HG03457 (cell line): Measurements from ENCODE around the gene ERCC8.
A peak's percentile ranks its signal among the peaks of the same experiment; 100 is the strongest.
"Not testable (repeated sequence)": the region's sequence is repeated elsewhere in the genome, so short reads cannot be mapped to it uniquely, and the experiment has no call there.

Experiments
- ATAC-seq: cut with Tn5 transposase; IDR thresholded peaks from one replicate; pipeline ENCODE4 v1.9.1; 2021; ENCODE audit warnings: moderate number of reproducible peaks; ENCODE audit not compliant: unreplicated experiment

Gene ERCC8, protein sequence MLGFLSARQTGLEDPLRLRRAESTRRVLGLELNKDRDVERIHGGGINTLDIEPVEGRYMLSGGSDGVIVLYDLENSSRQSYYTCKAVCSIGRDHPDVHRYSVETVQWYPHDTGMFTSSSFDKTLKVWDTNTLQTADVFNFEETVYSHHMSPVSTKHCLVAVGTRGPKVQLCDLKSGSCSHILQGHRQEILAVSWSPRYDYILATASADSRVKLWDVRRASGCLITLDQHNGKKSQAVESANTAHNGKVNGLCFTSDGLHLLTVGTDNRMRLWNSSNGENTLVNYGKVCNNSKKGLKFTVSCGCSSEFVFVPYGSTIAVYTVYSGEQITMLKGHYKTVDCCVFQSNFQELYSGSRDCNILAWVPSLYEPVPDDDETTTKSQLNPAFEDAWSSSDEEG

DNA sequence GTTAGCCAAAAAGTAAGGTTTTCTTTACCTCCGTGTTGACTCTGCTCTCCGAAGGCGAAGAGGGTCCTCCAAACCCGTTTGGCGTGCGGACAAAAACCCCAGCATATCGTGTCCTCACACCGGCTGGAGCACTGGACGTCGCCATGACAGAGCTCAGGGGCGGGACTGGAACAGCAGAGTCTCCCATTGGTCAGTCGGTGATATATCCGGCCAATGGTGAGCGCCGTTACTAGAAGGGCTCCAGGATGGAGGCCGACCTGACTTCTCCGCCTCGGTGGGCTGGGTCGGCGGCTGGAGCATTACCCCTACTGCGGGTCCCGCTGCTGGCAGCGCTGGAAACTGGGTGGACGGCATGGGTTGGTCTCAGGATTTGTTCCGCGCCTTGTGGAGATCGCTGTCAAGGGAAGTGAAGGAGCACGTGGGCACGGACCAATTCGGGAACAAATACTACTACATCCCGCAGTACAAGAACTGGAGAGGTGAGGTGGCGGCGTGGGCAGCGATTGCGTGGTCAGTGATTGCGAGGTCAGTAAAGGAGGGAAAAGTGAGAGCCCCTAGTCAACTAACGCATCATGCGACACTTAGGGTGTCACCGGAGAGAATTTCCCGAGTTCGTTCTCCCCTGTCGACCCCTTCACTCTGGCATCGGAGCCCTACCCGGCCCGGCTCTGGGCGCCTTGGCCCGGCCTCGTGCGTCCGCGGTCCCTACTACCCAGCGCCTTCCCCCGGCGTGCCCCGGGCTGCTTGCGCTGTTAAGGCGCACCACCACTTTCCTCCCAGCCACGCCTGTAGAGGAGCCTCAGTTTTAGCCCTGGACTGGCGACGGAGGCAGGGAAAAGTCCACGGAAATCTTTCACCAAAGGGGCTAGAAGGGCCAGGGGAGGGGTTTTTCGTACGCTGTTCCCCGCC is at the start of gene ERCC8, which contains the start of gene NDUFAF2:
TSS of gene ERCC8 (minus strand) at position 167 of the 909 bp plus-strand sequence. CDS start at position 105, 62 bp downstream.
TSS of gene NDUFAF2 (plus strand) at position 302 of the 909 bp plus-strand sequence. CDS start at position 353, 51 bp downstream.
- ATAC-seq, result peak; percentile 99

DNA sequence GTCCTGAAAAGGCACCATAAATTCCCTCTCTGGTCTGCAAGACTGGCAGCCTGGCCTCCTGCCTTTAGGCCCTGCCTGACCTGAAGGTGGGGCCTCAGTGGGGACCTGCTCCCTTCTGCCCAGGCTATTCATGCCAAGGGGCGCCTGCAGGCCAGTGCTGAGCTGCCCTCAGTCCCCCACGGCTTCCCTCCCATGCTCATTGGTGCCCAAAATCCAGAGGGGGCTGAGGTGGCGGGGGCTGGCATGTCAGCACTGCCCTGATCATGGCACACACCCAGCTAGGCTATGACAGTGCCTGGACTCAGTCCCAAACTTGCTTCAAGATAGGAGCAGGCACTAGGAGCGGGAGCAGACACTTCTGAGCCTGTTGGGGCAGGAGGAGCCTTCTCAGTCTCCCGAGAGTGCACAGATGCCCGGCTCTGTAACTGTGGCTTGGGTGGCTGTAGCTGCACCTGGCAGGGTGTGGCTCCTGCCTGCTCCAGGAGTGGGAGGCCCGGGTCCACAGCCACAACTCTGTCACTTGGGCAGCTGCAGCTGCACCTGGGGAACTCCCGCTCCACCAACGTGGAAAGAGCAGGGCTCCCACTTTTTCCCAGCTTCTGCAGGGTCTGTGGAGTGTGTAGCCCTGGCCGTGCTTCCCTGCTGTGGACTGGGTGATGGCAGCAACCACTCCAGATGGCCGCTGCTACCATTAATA is 49.2 kb upstream of the ERCC8 start:
- ATAC-seq, result no peak

DNA sequence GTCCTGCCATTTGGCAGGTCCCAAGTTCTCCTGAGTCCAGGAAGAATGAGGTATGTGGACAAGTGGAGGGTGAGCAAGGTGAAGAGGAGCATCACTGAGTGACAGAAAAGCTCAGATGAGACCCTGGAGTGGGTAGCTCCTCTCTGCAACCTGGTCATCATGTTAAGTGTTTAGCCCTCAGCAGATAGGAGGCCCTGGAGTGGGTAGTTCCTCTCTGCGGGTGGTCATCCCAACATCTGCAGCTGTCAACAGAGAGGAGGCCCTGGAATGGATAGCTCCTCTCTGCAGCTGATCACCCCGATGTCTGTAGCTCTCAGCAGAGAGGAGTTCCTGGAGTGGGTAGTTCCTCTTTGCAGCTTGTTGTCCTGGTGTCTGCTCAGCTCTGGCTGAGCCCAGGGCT is 48.6 kb upstream of the ERCC8 start:
- ATAC-seq, result no peak

DNA sequence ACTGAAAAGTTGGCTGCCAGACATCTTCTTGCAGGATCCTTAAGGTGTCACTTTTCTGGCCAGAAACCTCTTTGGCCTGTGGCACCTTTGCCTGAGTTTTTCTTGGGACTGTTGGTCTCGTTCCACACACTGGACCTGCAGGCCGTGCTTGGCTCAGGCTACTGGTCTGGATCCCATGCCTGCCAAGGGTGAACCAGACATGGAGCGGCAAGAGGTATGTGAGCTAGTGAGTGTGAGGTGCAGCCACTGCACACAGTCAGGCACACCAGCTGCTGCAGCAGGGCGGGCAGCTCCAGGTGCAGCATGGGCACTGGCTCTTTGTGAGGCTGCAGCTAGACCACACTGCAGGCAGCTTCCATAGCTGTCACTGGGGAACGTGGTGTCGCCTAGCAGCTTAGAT is 48.0 kb upstream of the ERCC8 start:
- ATAC-seq, result no peak

DNA sequence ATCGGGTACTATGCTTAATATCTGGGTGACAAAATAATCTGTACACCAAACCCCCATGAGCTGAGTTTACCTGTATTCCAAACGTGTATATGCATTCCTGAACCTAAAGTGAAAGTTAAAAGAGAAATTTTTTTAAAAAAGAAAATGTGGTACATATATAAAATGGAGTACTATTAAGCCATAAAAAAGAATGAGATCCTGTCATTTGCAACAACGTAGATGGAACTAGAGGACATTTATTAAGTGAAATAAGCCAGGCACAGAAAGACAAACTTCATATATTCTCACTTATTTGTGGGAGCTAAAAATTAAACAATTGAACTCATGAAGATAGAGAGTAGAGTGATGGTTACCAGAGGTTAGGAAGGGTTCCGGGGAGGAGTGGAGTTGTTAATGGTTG is 44.9 kb upstream of the ERCC8 start:
- no peak for ATAC-seq

DNA sequence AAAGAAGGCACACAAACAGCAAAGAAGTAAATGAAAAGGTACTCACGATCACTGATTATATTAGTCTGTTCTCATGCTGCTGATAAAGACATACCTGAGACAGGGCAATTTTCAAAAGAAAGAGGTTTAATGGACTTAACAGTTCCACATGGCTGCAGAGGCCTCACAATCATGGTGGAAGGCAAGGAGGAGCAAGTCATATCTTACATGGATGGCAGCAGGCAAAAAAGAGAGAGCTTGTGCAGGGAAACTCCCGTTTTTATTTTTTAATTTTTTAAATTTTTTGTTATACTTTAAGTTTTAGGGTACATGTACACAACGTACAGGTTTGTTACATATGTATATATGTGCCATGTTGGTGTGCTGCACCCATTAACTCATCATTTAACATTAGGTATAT is 37.3 kb upstream of the ERCC8 start:
- ATAC-seq, result not testable (repeated sequence)

DNA sequence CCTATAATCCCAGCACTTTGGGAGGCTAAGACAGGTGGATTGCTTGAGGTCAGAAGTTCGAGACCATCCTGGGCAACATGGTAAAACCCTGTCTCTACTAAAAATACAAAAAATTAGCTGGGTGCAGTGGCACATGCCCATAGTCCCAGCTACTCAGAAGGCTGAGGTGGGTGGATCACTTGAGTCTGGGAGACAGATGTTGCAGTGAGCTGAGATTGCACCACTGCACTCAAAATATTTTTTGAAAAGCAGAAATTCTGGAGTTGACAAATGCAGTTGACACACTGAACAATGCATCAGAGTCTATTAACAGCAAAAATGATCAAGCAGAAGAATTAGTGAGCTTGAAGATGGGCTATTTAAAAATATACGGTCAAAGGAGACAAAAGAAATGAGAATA is 35.6 kb upstream of the ERCC8 start:
- no peak for ATAC-seq

DNA sequence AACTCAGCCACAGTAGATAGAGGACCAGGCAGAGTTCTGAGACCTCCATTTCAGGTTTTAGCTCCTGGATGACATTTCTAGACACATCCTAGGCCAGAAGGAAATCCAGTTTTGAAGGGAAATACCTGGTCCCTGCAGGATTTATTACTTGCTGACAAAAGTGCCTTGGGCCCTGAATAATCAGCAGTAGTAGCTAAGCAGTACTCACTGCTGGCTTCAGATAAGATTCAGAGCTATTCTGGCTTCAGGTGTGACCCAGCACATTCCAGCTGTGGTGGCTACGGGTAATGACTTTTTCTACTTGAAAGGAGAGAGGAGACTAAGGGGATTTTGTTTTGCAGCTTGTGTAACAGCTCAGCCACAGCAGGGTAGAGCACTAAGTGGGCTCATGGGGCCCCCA is 34.1 kb upstream of the ERCC8 start:
- ATAC-seq, result no peak

DNA sequence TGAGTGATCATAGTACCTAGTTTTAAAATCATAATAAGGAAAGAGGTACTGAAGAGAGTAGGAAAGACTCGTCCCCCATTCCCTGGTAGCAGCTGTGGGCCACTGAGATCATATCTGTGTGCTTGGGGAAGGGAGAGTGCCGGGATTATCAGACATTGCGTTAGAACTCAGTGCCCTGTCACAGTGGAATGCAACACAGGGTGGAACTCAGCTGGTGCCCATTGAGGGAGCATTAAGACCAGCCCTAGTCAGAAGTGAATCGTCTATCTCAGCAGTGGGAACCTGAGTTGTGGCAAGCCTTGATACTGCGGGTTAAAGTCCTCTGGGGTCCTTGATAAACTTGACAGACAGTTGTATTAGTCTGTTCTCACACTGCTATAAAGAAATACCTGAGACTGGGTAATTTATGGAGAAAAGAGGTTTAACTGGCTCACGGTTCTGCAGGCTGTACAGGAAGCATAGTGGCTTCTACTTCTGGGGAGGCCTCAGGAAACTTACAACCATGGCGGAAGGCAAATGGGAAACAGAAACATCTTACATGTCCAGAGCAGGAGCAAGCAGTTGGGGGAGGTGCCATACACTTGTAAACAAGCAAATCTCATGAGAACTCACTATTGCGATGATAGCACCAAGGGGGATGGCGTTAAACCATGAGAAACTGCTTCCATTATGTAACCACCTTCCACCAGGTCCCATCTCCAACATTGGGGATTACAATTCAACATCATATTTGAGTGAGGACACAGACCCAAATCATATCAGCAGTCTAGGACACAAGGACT is 33.3 kb upstream of the ERCC8 start:
- no peak for ATAC-seq

DNA sequence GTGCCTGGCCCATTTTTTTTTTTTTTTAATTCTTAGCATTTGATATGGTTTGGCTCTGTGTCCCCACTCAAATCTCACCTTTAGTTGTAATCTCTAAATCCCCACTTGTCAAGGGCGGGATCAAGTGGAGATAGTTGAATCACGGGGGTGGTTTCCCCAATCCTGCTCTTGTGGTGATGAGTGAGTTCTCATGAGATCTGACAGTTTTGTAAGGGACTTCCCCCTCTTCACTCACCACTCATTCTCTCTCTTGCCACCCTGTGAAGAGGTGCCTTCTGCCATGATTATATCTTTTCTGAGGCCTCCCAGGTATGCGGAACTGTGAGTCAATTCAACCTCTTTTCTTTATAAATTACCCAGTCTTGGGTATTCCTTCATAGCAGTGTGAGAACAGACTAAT is 27.4 kb upstream of the ERCC8 start:
- ATAC-seq, result no peak

DNA sequence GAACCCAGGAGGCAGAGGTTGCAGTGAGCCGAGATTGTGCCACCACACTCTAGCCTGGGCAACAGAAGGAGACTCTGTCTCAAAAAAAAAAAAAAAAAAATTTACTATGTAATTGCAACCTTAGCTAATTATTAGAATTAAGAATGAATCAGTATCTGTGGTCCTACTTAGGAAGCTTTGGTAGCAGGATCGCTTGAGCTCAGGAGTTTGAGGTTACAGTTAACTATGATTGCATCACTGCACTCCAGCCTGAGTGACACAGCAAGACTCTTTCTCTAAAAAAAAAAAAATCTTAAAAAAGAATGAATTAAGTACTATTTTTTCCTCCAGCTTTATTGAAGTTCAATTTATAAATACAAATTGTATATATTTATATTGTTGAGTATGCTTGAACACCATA is 16.8 kb upstream of the ERCC8 start:
- ATAC-seq, result no peak

DNA sequence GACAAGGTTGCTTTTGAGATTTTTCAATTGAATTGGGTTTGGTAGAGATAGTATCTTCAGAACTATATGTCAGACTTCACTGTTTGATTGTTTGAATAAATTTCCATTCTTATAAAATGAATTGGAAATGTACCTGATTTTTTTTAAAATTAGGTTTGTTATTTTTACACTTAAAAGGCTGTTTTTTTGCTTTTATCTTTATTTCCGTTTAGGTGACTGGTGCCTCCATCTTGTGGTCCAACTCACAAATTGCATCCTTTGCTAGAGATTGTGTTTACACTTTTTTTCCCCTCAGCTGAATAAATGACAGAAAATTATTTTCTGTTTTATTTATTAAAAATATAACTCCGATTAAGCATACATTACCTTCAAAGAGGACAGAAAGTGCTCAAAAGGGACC is 15.7 kb upstream of the ERCC8 start:
- no peak for ATAC-seq

DNA sequence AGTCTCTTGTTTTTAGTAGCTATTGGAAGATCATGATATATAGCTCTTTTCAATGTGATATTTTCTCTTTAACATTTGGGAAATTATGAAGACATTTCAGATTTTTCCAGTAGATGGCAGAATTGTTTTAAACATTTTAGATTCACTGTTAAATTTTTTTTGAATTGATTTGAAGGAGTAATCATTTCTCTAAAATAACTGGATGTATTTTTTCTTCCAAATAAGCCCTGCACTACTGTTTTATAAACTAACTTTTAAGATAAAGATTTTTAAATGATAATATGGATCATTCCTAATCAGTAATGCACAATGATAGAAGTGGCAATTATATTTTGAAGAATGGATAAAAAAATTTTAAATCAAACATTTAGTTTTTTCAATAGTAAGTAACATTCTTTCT is 14.3 kb upstream of the ERCC8 start:
- no peak for ATAC-seq

DNA sequence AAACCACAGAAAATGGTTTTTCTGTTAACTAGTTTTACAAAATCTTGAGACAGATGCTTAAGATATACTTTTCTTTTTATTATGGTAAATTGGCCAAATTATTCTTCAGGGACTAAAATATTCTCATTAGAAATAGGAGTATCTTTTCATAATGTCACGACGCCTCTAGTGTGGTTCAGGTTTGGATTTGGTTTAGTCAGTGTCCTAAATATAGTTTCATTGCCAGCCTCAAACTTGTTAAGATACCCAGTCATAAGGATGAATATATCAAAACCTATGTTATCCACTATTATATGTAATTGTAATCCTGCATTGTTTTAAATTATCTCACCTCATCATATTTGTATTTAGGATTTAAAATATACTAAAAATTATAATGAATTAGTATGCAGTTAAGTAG is 13.8 kb upstream of the ERCC8 start:
- no peak for ATAC-seq

DNA sequence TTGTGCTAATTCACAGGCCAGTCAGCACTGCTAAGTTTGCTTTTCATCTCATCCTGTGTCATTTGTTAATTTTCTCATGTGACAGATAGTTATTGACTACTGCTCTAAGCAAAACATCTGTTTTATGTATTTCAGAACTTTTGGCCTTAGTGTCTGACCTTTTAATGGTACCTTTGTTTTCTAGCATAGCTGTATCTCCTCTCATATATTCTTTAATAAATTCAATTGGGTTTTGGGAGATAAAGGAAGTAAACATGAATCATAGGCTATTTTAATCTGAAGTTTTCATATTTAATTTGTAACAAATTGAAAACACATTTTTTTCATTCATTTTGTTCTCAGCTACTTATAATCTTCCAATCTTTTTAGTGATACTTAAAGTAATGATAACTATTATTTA is 13.2 kb upstream of the ERCC8 start:
- no peak for ATAC-seq

DNA sequence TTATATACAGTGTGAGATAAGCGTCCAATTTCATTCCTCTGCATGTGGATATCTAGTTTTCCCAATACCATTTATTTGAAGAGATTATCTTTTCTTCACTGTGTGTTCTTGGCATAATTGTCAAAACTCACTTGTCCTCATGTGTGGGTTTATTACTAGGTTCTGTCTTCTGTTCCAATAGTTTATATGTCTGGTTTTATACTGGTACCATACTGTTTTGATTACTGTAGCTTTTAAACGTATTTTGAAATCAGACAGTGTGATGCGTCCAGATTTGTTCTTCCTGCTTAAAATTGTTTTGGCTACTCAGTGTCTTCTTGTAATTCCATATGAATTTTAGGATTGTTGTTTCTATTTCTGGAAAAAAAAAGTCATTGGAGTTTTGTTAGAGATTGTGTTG is 10.4 kb upstream of the ERCC8 start:
- ATAC-seq, result no peak

DNA sequence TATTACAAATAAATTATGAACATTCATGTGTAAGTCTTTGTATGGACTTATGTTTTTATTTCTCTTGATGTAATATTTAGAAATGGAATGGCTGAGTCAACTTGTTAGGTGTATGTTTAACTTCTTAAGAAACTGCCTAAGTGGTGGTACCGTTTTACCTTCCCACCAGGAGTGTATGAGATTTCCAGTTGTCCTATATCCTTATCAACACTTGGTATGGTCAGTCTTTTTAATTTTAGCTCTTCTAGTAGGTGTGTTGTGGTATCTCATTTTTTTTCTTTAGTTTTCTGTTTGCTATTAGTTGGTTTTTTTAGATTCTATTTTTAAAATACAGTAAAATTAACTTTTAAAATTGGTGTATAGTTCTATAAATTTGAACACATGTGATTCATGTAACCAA is 3.9 kb upstream of the ERCC8 start:
- ATAC-seq, result no peak

DNA sequence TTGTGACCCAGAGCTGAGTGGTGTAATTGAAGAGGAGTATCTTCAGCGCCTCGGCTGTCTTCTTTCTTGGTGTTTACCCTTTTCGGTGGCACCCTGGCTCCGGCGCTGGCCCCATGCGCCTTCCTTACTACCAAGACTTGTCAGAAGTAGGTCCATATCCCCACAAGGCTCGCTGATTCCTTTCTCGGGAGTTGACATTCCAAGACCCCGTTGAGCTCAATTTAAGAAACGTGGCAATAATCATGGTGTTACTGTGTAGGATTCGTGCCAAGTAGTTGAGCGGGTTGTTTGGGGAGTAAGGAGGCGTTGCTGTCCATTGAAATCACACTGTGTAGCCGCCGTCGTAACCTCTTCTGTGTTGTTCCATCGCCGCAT is 930 bp upstream of the ERCC8 start:
- peak; percentile 16 for ATAC-seq

DNA sequence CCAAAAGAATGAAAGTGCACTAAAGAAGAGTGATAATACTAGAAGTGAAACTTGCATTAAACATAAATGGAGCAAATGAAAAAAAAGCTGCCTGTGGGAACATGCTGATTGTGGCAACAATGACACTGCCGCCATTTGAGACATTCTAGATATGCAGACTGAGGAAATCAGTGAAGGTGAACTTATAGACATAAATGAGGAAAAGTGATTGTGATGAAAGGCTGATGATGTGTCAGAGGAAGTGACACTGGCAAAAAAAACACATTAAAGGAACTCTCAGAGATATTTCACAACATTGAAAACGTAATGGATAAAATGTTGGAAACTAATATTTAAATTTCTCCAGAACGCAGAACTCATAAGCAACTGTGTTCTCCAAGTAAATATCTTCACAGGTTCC is 1.2 kb downstream of the ERCC8 start:
- no peak for ATAC-seq

DNA sequence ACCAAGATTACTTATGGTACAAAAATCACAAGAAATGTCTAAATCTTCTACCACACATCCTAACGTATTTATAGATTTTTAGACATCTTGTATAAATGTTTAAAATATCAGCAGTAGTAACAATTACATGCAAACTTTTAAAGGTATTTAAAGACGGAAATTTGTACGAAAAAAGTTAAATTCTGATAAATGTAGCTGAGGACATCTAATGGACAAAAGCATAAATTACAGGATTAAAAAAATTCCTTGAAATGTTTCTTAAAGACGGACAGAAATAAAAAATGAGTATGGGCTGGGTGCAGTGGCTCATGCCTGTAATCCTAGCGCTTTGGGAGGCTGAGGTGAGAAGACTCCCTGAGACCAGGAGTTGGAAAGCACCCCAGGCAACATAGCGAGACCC is 15.8 kb downstream of the ERCC8 start:
- no peak for ATAC-seq

DNA sequence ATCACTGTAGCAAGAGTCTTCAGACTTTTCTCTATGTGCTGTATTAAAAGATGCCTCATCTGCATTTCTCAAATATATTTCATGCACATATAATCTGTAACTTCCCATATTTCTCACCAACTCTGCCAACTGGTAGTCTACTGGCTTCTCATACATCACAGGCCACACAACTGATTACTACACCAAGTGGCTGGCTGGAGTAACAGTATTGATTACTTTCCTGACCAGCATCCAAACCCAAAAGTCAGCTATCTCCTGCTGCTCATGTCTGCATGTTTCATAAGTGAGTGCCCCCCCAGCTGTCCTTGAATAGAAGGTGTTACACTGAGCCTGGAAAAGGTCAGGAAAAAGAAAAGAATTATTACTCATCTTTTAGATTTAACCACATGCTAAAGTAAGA is 17.4 kb downstream of the ERCC8 start:
- no peak for ATAC-seq
